ENCODE measurements around the gene FAM222B. TPM values are rescaled to one million over a fixed set of nuclear protein-coding genes. Genes with fewer than 3 reads are reported as not detected.

FAM222B gene
- total and polyA plus RNA-seq, 2 of the 4 experiments (the other 2 are of a cell fraction), result 2.5 to 10.8 TPM

GRCh38 chr17:28885363-28885762 is 42.8 kb upstream of the FAM222B start:
- H3K27me3 ChIP-seq (ENCODE audit: control insufficient read depth, insufficient read depth, low read length), result no peaks in the 10 kb centered on the region
- H3K14ac ChIP-seq (replicated peaks; ENCODE audit: low read depth, low read length), result no peak overlapping the region
- no peak overlapping the region for H3K23ac ChIP-seq (ENCODE audit: low read depth, low read length)
- H2BK5ac ChIP-seq (ENCODE audit: low read depth, low read length, poor library complexity, severe bottlenecking), result no peak overlapping the region
- H4K20me1 ChIP-seq (ENCODE audit: insufficient read depth, low read length), result 0 out of 2 replicates have a peak, but pooled peaks cover 8% of the 10 kb centered on the region
- peaks cover 0 to 3% of the 10 kb centered on the region in 2 experiments; a peak in 3 of 4 replicates for H3K79me1 ChIP-seq (ENCODE audit: low read depth in 1 of 2, low read length in 2 of 2)
- no peak overlapping the region for H2BK15ac ChIP-seq (ENCODE audit: low read depth, low read length)
- intact Hi-C loops (cut with micrococcal nuclease), result no loop called here
- ChIA-PET POLR2A (ENCODE audit: unreplicated experiment) (no interaction called here), CTCF (no interaction called here)
- no peak overlapping the region for H2BK20ac ChIP-seq (ENCODE audit: low read depth, low read length)
- no peak for TF ChIP-seq SMC3 (IDR thresholded peaks at IDR 0.05; ENCODE audit: low read depth, low read length)
- no peak for TF ChIP-seq USF2 (IDR thresholded peaks at IDR 0.05; ENCODE audit: low read depth, low read length)
- TF ChIP-seq MAZ (IDR thresholded peaks at IDR 0.05; ENCODE audit: borderline replicate concordance, low read depth, low read length), result no peak
- no peak for TF ChIP-seq CTCF (conservative IDR thresholded peaks at IDR 0.05; ENCODE audit: low read depth, low read length)
- TF ChIP-seq CHD1 (IDR thresholded peaks at IDR 0.05; ENCODE audit: low read depth, low read length), result no peak
- no peak for TF ChIP-seq MXI1 (IDR thresholded peaks at IDR 0.05; ENCODE audit: borderline replicate concordance, low read depth, low read length)
- TF ChIP-seq RAD21 (IDR thresholded peaks at IDR 0.05; ENCODE audit: low read length), result no peak
- TF ChIP-seq ELK1 (IDR thresholded peaks at IDR 0.05; ENCODE audit: borderline replicate concordance, low read depth, low read length), result no peak
- no peak overlapping the region for H3K4ac ChIP-seq (ENCODE audit: low read depth, low read length)
- H4K8ac ChIP-seq (ENCODE audit: low read depth in 2 of 2, low read length in 2 of 2), result no peak overlapping the region
- H2AFZ ChIP-seq (replicated peaks; ENCODE audit: low read length, poor library complexity), result no peak overlapping the region
- DNase-seq (no peak), ATAC-seq (ENCODE audit: low read depth) (no peak)
- H3K9me1 ChIP-seq (ENCODE audit: insufficient read depth, low read length), result no peaks in the 10 kb centered on the region
- H3K18ac ChIP-seq (ENCODE audit: low read depth, low read length), result no peak overlapping the region
- peaks cover 54% of the 10 kb centered on the region for H3K36me3 ChIP-seq (ENCODE audit: control insufficient read depth, insufficient read depth, low read length)
- no peak overlapping the region for H3K56ac ChIP-seq (ENCODE audit: extremely low read depth, insufficient read depth, low read length)
- in situ Hi-C loops (cut with MboI; ENCODE audit: low sequenced_read_pairs), result no loop called here
- H4K5ac ChIP-seq (ENCODE audit: low read depth, low read length), result no peak overlapping the region
- WGBS, 2 experiments (ENCODE audit: extremely low coverage in 2 of 2, insufficient read length in 1 of 2), result 100% methylated on average over 1 of the region's 4 CpGs; no CpG with 5 or more reads in 1 of the 2 experiments
- dilution Hi-C loops (cut with HindIII; ENCODE audit: low sequenced_read_pairs, unreplicated experiment), result no loop called here
- no peak overlapping the region for H3K4me3 ChIP-seq (ENCODE audit: insufficient read depth, low read depth, low read length)
- BruUV-seq (replicated peaks), result no TSS peak
- H4K91ac ChIP-seq (ENCODE audit: insufficient read depth, low read depth, low read length), result no peak overlapping the region
- no peaks in the 10 kb centered on the region for H3K9me3 ChIP-seq (ENCODE audit: control insufficient read depth, insufficient read depth, low read length)
- no peak overlapping the region for H2BK120ac ChIP-seq (ENCODE audit: low read depth, low read length)
- no peak overlapping the region for H2AK5ac ChIP-seq (ENCODE audit: low read depth, low read length)
- H3K4me1 ChIP-seq (ENCODE audit: control insufficient read depth, insufficient read depth, low read length), result no peaks in the 10 kb centered on the region
- no peak overlapping the region for H3K4me2 ChIP-seq (ENCODE audit: low read depth, low read length)
- H2AK9ac ChIP-seq (replicated peaks; ENCODE audit: low read depth, low read length, poor library complexity), result no peak overlapping the region
- H3K27ac ChIP-seq (ENCODE audit: insufficient read depth, low read length), result no peak overlapping the region
- no peak overlapping the region for H3K9ac ChIP-seq (ENCODE audit: low read depth, low read length)

Measured in IMR-90 (cell line).